Spleen (tissue), 11 donors: ENCODE measurements around the gene FAM53B. TPM values are rescaled to one million over a fixed set of nuclear protein-coding genes. Genes with fewer than 3 reads are reported as not detected.
A peak's percentile ranks its signal among the peaks of the same experiment; 100 is the strongest.

ENCODE experiments used
- DNase-seq: peaks from one replicate; pipeline ENCODE4 v3.0.0-alpha.2; 2020
- H3K27ac ChIP-seq, 8 donors: fragments of 200-600 bp; sonication (generic) in 7 of 8; 1 replicate in 4 of 8; 2 replicates in 4 of 8; pipeline versions ENCODE4 v1.5.0 to v1.8.0; 2016 to 2021; ENCODE audit warnings: inconsistent platforms in 4 of 8, mild to moderate bottlenecking in 4 of 8, moderate library complexity in 1 of 8
- H3K27me3 ChIP-seq, 7 donors: fragments of 200-600 bp; sonication (generic) in 6 of 7; replicated peaks in 1 of 7; 1 replicate in 4 of 7; 2 replicates in 3 of 7; pipeline versions ENCODE4 v1.5.0 to v1.8.0; 2016 to 2021; ENCODE audit warnings: inconsistent platforms in 3 of 7, mild to moderate bottlenecking in 1 of 7
- H3K36me3 ChIP-seq, 6 donors: fragments of 200-600 bp; sonication (generic) in 5 of 6; 1 replicate in 4 of 6; 2 replicates in 2 of 6; pipeline versions ENCODE4 v1.5.0 to v1.8.0; 2016 to 2021; ENCODE audit warnings: inconsistent platforms in 2 of 6
- H3K4me1 ChIP-seq, 6 donors: fragments of 200-600 bp; sonication (generic) in 5 of 6; 1 replicate in 3 of 6; 2 replicates in 3 of 6; pipeline versions ENCODE4 v1.5.0 to v1.8.0; 2016 to 2021; ENCODE audit warnings: inconsistent platforms in 3 of 6
- H3K4me3 ChIP-seq, 8 donors: fragments of 200-600 bp; sonication (generic) in 7 of 8; 1 replicate in 4 of 8; 2 replicates in 4 of 8; pipeline versions ENCODE4 v1.5.0 to v1.8.0; 2016 to 2021; ENCODE audit warnings: inconsistent platforms in 4 of 8, mild to moderate bottlenecking in 4 of 8, moderate library complexity in 2 of 8
- H3K9me3 ChIP-seq, 8 donors: fragments of 200-600 bp; sonication (generic) in 7 of 8; 1 replicate in 4 of 8; 2 replicates in 4 of 8; pipeline versions ENCODE4 v1.5.0 to v1.8.0; 2016 to 2021; ENCODE audit warnings: inconsistent platforms in 4 of 8
- CTCF ChIP-seq, 11 experiments: fragments of 200-600 bp in 7 of 11; fragments of 450-650 bp in 4 of 11; sonication (generic) in 4 of 11; IDR thresholded peaks in 8 of 11; conservative IDR thresholded peaks in 3 of 11; 1 replicate in 7 of 11; 2 replicates in 4 of 11; pipeline versions ENCODE4 v1.4.0 to v1.8.0; 2016 to 2021; ENCODE audit warnings: antibody characterized with exemption in 11 of 11, inconsistent platforms in 4 of 11, mild to moderate bottlenecking in 1 of 11
- POLR2A ChIP-seq, 3 donors: fragments of 450-650 bp; IDR thresholded peaks; one replicate each; pipeline ENCODE4 v1.5.1; 2017; ENCODE audit warnings: antibody characterized with exemption in 3 of 3, mild to moderate bottlenecking in 1 of 3
- POLR2AphosphoS5 ChIP-seq, 3 donors: sonication (generic); formaldehyde crosslinking; IDR thresholded peaks; one replicate each; pipeline ENCODE4 v1.5.1; 2017; ENCODE audit warnings: antibody characterized with exemption in 3 of 3
- WGBS, 5 donors: extraction: QIAGEN DNeasy Blood & Tissue Kit in 3 of 5; methylation state at CpG; one replicate each; pipeline versions ENCODE4 v1.1.5 to v1.1.7; 2013 to 2018; 5-methylcytosine and 5-hydroxymethylcytosine counted together
- intact Hi-C: fragments of 100-400 bp; cut with DNase I; formaldehyde crosslinking; loops from one replicate; pipeline ENCODE4 v1.15.0; 2023; ENCODE audit warnings: low total_unique reads
- polyA plus RNA-seq, 3 donors: library from polyadenylated mRNA; stranded (reverse); fragments of 200-250 nt; gene quantifications; one replicate each; pipeline ENCODE4 v1.2.1, GENCODE V29; 2013
- total RNA-seq, 7 donors: library from RNA; depleted of rRNA in 3 of 7; stranded (reverse); fragments of >200 nt in 3 of 7; fragmentation: NEBNext Ultra II Directional in 4 of 7; extraction: Animal tissue kit (Norgen Biotek cat#: 25700) in 4 of 7; gene quantifications; one replicate each; pipeline versions ENCODE4 v1.1.0 to v1.2.1, GENCODE V29; 2016 to 2021
- donor health status: healthy with polysubstance abuse.
- donor health status: DM: no; HTN: no; CAD: no; lungs with moderate emphysema.
- donor health status: DM: no; HTN: no; CAD: no.
- donor health status: Bipolar disorder and iron deficiency.
- donor health status: healthy.
- donor health status: DM: no; HTN: no; CAD: no.
- donor health status: DM: yes; HTN: yes; CAD: no.

FAM53B gene
- total and polyA plus RNA-seq, 10 donors = 13.3 to 94.0 (median 56.2) TPM

GRCh38 chr10:124740369-124741280, 3.6 kb downstream of the FAM53B start:
- H3K4me3 ChIP-seq = peak overlapping the region in 6 of 8 donors; percentile 11 to 89 (median 84)
- H3K27me3 ChIP-seq = no peaks in the 10 kb centered on the region
- peak overlapping the region; percentile 73 to 95 (median 90) for H3K27ac ChIP-seq
- H3K4me1 ChIP-seq = peaks cover 70 to 92% (median 82%) of the 10 kb centered on the region in 6 donors
- DNase-seq = peak; percentile 92
- no peaks in the 10 kb centered on the region for H3K9me3 ChIP-seq
- TF ChIP-seq POLR2AphosphoS5 (IDR thresholded peaks at IDR 0.05) (peak; percentile 50 to 65 (median 64)), CTCF (IDR thresholded peaks at IDR 0.05 in 8 of 11, conservative IDR thresholded peaks at IDR 0.05 in 3 of 11) (no peak)
- 19 to 26% (median 21%) methylated on average over 18 of the region's 18 CpGs for WGBS, 5 donors
- peaks cover 0 to 8% (median 0%) of the 10 kb centered on the region in 6 donors for H3K36me3 ChIP-seq
- intact Hi-C loops = loop anchor here (5.0 to 10.0 kb wide), 2 partner anchors 96 to 208 kb away; no protein-coding TSS in a partner anchor

- H3K27ac ChIP-seq = peak overlapping the region; percentile 73 to 95 (median 90)
- intact Hi-C loops = loop anchor here (5.0 to 10.0 kb wide), 2 partner anchors 95 to 208 kb away; no protein-coding TSS in a partner anchor
- 42 to 56% (median 45%) methylated on average over 7 of the region's 7 CpGs for WGBS, 5 donors
- DNase-seq = no peak
- H3K4me1 ChIP-seq = peaks cover 74 to 92% (median 82%) of the 10 kb centered on the region in 6 donors
- no peaks in the 10 kb centered on the region for H3K27me3 ChIP-seq
- H3K36me3 ChIP-seq = peaks cover 0 to 9% (median 0%) of the 10 kb centered on the region in 6 donors
- H3K9me3 ChIP-seq = no peaks in the 10 kb centered on the region
- peak overlapping the region in 3 of 8 donors; percentile 84 to 89 (median 84) for H3K4me3 ChIP-seq
- TF ChIP-seq POLR2AphosphoS5 (IDR thresholded peaks at IDR 0.05) (no peak), CTCF (IDR thresholded peaks at IDR 0.05 in 8 of 11, conservative IDR thresholded peaks at IDR 0.05 in 3 of 11) (no peak), POLR2A (IDR thresholded peaks at IDR 0.05) (no peak)
Observed at GRCh38 chr10:124739986-124740368, 4.2 kb downstream of the FAM53B start.

- TF ChIP-seq CTCF (IDR thresholded peaks at IDR 0.05 in 8 of 11, conservative IDR thresholded peaks at IDR 0.05 in 3 of 11) (no peak), POLR2AphosphoS5 (IDR thresholded peaks at IDR 0.05) (no peak), POLR2A (IDR thresholded peaks at IDR 0.05) (no peak)
- peaks cover 0 to 16% (median 0%) of the 10 kb centered on the region in 6 donors for H3K36me3 ChIP-seq
- peak overlapping the region; percentile 73 to 95 (median 90) for H3K27ac ChIP-seq
- H3K27me3 ChIP-seq = no peaks in the 10 kb centered on the region
- H3K9me3 ChIP-seq = no peaks in the 10 kb centered on the region
- H3K4me3 ChIP-seq = peak overlapping the region in 1 of 8 donors; percentile 89
- peaks cover 80 to 93% (median 83%) of the 10 kb centered on the region in 6 donors for H3K4me1 ChIP-seq
- DNase-seq = no peak
- 66 to 74% (median 71%) methylated on average over 11 to 13 of the region's 13 CpGs for WGBS, 5 donors
- intact Hi-C loops = no loop called here
Observed at GRCh38 chr10:124739119-124739921, 4.9 kb downstream of the FAM53B start.
